Measurements from ENCODE around the gene PAOX.

- TF ChIP-seq CTCF (IDR thresholded peaks at IDR 0.05): no peak
- TF ChIP-seq POLR2AphosphoS5 (IDR thresholded peaks at IDR 0.05): no peak
These were observed 24.3 kb upstream of the PAOX start for GRCh38 chr10:133354672-133355240.
